PC-9 (cell line): ENCODE results near the gene ALS2.

ENCODE experiments used
- CTCF ChIP-seq: fragments of 200-600 bp; sonication (generic); conservative IDR thresholded peaks from 2 replicates; pipeline ENCODE4 v1.6.1; 2017; ENCODE audit warnings: mixed run types, antibody characterized with exemption, mild to moderate bottlenecking, moderate library complexity
- EZH2 ChIP-seq: fragments of 200-600 bp; sonication (generic); IDR thresholded peaks from 2 replicates; pipeline ENCODE4 v1.8.0; 2017; ENCODE audit warnings: antibody characterized with exemption, low read depth

- no peak for TF ChIP-seq CTCF
- TF ChIP-seq EZH2, result no peak
Observed at GRCh38 chr2:201674298-201674697, 106.4 kb downstream of the ALS2 start.
